HepG2 (cell line): Measurements from ENCODE around the gene TMEM129. TPM values are rescaled to one million over a fixed set of nuclear protein-coding genes. Genes with fewer than 3 reads are reported as not detected.

ENCODE experiments used
- ASH2L ChIP-seq: fragments of 300-600, 200-600 bp; sonication (generic); IDR thresholded peaks from 2 replicates; pipeline ENCODE4 v1.7.0; 2017; ENCODE audit warnings: low read depth, mild to moderate bottlenecking, moderate library complexity, mixed read lengths, low read length; ENCODE audit not compliant: insufficient read length
- CTCF ChIP-seq: sonication (generic); formaldehyde crosslinking; IDR thresholded peaks from 2 replicates; pipeline ENCODE4 v1.5.0; 2020; ENCODE audit warnings: mild to moderate bottlenecking, missing genetic modification reagents, moderate library complexity
- EED ChIP-seq: sonication (generic); formaldehyde crosslinking; IDR thresholded peaks from 2 replicates; pipeline ENCODE4 v1.5.0; 2020; ENCODE audit warnings: mild to moderate bottlenecking, missing genetic modification reagents
- EHMT2 ChIP-seq: fragments of 200-600 bp; sonication (generic); IDR thresholded peaks from 2 replicates; pipeline ENCODE4 v1.7.0; 2017; ENCODE audit warnings: antibody characterized with exemption, low read depth, low read length, borderline replicate concordance
- HMGXB4 ChIP-seq, 2 experiments: sonication (generic) in 1 of 2; formaldehyde crosslinking in 1 of 2; IDR thresholded peaks; 2 replicates each; pipeline versions ENCODE4 v1.4.0 to v1.6.1; 2018 to 2020; ENCODE audit warnings: missing genetic modification reagents in 2 of 2, borderline replicate concordance in 1 of 2, low read depth in 1 of 2, mild to moderate bottlenecking in 1 of 2, missing biosample characterization in 1 of 2
- PPARG ChIP-seq: conservative IDR thresholded peaks from 2 replicates; pipeline ENCODE4 v1.6.1; 2016; ENCODE audit warnings: missing biosample characterization, missing genetic modification reagents
- PRDM15 ChIP-seq: sonication (generic); formaldehyde crosslinking; IDR thresholded peaks from 2 replicates; pipeline ENCODE4 v1.4.0; 2020; ENCODE audit warnings: missing genetic modification reagents
- RARG ChIP-seq: sonication (generic); formaldehyde crosslinking; IDR thresholded peaks from 2 replicates; pipeline ENCODE4 v1.4.0; 2020; ENCODE audit warnings: low read depth, mild to moderate bottlenecking, missing genetic modification reagents
- ZGPAT ChIP-seq: IDR thresholded peaks from 2 replicates; pipeline ENCODE4 v1.6.1; 2016; ENCODE audit warnings: mild to moderate bottlenecking
- ZNF296 ChIP-seq: sonication (generic); formaldehyde crosslinking; conservative IDR thresholded peaks from 2 replicates; pipeline ENCODE4 v1.5.0; 2020; ENCODE audit warnings: mild to moderate bottlenecking, missing genetic modification reagents
- ZNF335 ChIP-seq: sonication (generic); formaldehyde crosslinking; IDR thresholded peaks from 2 replicates; pipeline ENCODE4 v1.4.0; 2020; ENCODE audit warnings: missing genetic modification reagents
- ZNF776 ChIP-seq: sonication (generic); formaldehyde crosslinking; IDR thresholded peaks from 2 replicates; pipeline ENCODE4 v1.4.0; 2020; ENCODE audit warnings: mild to moderate bottlenecking, missing genetic modification reagents
- ZNF790 ChIP-seq: sonication (generic); formaldehyde crosslinking; IDR thresholded peaks from 2 replicates; pipeline ENCODE4 v1.8.0; 2022; ENCODE audit warnings: missing genetic modification reagents, mild to moderate bottlenecking, borderline replicate concordance
- polyA plus RNA-seq, 8 experiments: library from polyadenylated mRNA; depleted of rRNA in 3 of 8; stranded (reverse) in 7 of 8; unstranded in 1 of 8; fragments of >200 nt; fragmentation: Illumina TruSeq in 4 of 8; extraction: Trizol in 4 of 8; gene quantifications; 2 replicates each; pipeline versions ENCODE4 v1.2.1 to v1.2.3, GENCODE V29; 2011 to 2016; ENCODE audit warnings: low read depth in 4 of 8, missing spikeins in 1 of 8, mixed read lengths in 1 of 8; ENCODE audit not compliant: insufficient read depth in 1 of 8
- total RNA-seq, 5 experiments: library from RNA; depleted of rRNA; stranded (reverse); fragments of >200 nt; fragmentation: Illumina TruSeq; extraction: Trizol; gene quantifications; 2 replicates each; pipeline ENCODE4 v1.2.3, GENCODE V29; 2016; ENCODE audit warnings: low read depth in 1 of 5
- TF ChIP-seq, protein P1 (sequence below): IDR thresholded peaks from 2 replicates; pipeline ENCODE4 v1.6.1; 2016; ENCODE audit warnings: low read depth, control low read depth

Gene TMEM129
- total and polyA plus RNA-seq, 2 of the 13 experiments (the other 11 are each of a cell fraction or from before 2014, with no cell fraction given) = 19.0 to 25.8 TPM

DNA sequence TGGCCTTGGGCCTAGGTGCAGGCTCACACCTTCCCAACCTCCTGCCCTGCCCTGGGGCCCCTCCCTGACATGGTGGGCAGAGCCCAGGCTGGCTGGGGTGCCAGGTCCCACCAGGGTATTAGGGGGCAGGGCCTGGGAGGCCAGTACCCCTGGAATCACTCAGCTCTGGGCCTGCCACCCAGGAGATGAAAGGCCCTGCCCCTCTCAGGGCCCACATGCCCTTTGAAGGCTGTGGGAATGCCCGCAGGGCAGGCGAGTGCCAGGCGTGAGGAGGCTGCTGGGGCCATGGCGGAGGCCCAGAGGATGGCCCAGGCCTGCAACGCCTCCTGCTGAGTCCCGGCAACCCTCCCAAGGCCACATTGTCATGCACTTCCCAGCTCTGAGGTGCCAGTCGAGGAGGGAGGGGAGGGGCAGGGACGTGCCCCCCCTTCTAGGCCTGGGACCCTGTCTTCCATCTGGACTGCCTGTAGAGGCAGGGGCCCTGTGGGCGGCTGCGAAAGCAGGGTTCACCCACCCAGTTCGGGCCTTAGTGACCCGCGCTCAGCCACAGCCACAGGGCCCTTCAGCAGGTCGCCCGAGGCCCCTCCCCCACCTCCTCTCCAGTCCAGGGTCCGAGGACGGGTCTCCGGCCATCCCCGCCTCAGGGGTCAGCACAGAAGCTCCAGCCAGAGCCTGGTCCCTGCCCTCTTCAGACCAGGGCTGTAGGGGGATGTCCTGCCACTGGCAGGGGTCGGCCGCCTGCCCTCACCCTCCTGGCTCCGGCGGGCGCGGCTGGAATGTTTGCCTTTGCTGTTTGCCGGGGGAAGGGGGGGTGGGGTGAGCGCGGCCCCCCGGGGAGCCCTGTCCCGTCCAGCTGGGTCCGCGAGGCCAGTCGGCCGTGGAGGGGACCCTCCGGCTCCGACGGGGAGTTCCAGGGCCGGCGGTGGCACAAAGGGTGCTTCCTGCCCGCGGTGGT, 45.3 kb upstream of the TMEM129 start (continued):
- no peak for TF ChIP-seq ASH2L
- no peak; the same call in 1 of the 2 replicates for TF ChIP-seq ZNF790 (CRISPR knock-in tag)
- TF ChIP-seq PPARG (CRISPR knock-in tag) = peak; percentile 43; the same call in 1 of the 2 replicates
- TF ChIP-seq ZNF335 (CRISPR knock-in tag) = no peak
- peak; percentile 59; the same call in 1 of the 2 replicates for TF ChIP-seq PRDM15 (CRISPR knock-in tag)
- TF ChIP-seq EED (CRISPR knock-in tag) = peak; percentile 26; the same call in 1 of the 2 replicates
- peak; percentile 81; the same call in 1 of the 2 replicates for TF ChIP-seq ZNF296 (CRISPR knock-in tag)
- no peak for TF ChIP-seq EHMT2
- no peak for TF ChIP-seq RARG
- TF ChIP-seq HMGXB4 (CRISPR knock-in tag; IDR thresholded peaks at IDR 0.05; ENCODE audit: borderline replicate concordance in 1 of 2, low read depth in 1 of 2) = peak in 1 of 2 experiments; percentile 31; a peak in 2 of 4 replicates
- peak; percentile 14; the same call in 1 of the 2 replicates for TF ChIP-seq ZNF776 (CRISPR knock-in tag)
- peak; percentile 79 for TF ChIP-seq ZGPAT (CRISPR knock-in tag)
- TF ChIP-seq, protein P1, sequence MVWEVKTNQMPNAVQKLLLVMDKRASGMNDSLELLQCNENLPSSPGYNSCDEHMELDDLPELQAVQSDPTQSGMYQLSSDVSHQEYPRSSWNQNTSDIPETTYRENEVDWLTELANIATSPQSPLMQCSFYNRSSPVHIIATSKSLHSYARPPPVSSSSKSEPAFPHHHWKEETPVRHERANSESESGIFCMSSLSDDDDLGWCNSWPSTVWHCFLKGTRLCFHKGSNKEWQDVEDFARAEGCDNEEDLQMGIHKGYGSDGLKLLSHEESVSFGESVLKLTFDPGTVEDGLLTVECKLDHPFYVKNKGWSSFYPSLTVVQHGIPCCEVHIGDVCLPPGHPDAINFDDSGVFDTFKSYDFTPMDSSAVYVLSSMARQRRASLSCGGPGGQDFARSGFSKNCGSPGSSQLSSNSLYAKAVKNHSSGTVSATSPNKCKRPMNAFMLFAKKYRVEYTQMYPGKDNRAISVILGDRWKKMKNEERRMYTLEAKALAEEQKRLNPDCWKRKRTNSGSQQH (CRISPR knock-in tag) = peak; percentile 59; the same call in 1 of the 2 replicates
- TF ChIP-seq CTCF (CRISPR knock-in tag) = peak; percentile 38
